GM18505 (cell line): Measurements from ENCODE around the gene ZNF518A.
"Not testable (repeated sequence)": the region's sequence is repeated elsewhere in the genome, so short reads cannot be mapped to it uniquely, and the experiment has no call there.

Experiments
- ATAC-seq: cut with Tn5 transposase; IDR thresholded peaks from one replicate; pipeline ENCODE4 v1.9.1; 2021; ENCODE audit not compliant: unreplicated experiment
- POLR2A ChIP-seq: IDR thresholded peaks from 4 replicates; pipeline ENCODE4 v1.6.1; 2011; ENCODE audit warnings: borderline replicate concordance; ENCODE audit not compliant: insufficient read depth, insufficient read length; ENCODE audit errors: extremely low read depth

ZNF518A gene

GRCh38 chr10:96176985-96177384 is 46.9 kb downstream of the ZNF518A start:
- no peak for ATAC-seq
- no peak for TF ChIP-seq POLR2A

GRCh38 chr10:96188421-96188820 is 58.3 kb downstream of the ZNF518A start:
- no peak for TF ChIP-seq POLR2A
- ATAC-seq: no peak

GRCh38 chr10:96188916-96189315 is 58.8 kb downstream of the ZNF518A start:
- ATAC-seq: no peak
- TF ChIP-seq POLR2A: no peak

- not testable (repeated sequence) for ATAC-seq
Observed at GRCh38 chr10:96189505-96189904, 59.4 kb downstream of the ZNF518A start.

GRCh38 chr10:96201525-96201924 is 71.4 kb downstream of the ZNF518A start:
- no peak for ATAC-seq
- TF ChIP-seq POLR2A: no peak

GRCh38 chr10:96205580-96205979 is 75.5 kb downstream of the ZNF518A start:
- ATAC-seq: no peak
- TF ChIP-seq POLR2A: no peak

- TF ChIP-seq POLR2A: no peak
- peak; percentile 47 for ATAC-seq
Observed at GRCh38 chr10:96208271-96208670, 78.2 kb downstream of the ZNF518A start.

- ATAC-seq: no peak
- no peak for TF ChIP-seq POLR2A
Observed at GRCh38 chr10:96208946-96209345, 78.8 kb downstream of the ZNF518A start.

GRCh38 chr10:96211764-96212163 is 81.7 kb downstream of the ZNF518A start:
- no peak for ATAC-seq
- TF ChIP-seq POLR2A: no peak

GRCh38 chr10:96212911-96213310 is 82.8 kb downstream of the ZNF518A start:
- no peak for TF ChIP-seq POLR2A
- ATAC-seq: no peak
